Measurements from ENCODE around the gene HNRNPUL1. TPM values are rescaled to one million over a fixed set of nuclear protein-coding genes. Genes with fewer than 3 reads are reported as not detected.
A peak's percentile ranks its signal among the peaks of the same experiment; 100 is the strongest.

HNRNPUL1 gene
- total RNA-seq, 1 experiment from 2014 or later: 158 TPM

GRCh38 chr19:41223431-41224234 is 40.5 kb upstream of the HNRNPUL1 start:
- DNase-seq: peak; percentile 92
- Histone ChIP-seq H3K27ac (ENCODE audit: low read length) (peak overlapping the region; percentile 97), H3K79me2 (ENCODE audit: low read length) (peaks cover 76% of the 10 kb centered on the region), H3K9me2 (replicated peaks; ENCODE audit: low read length) (no peaks in the 10 kb centered on the region), H3F3A (ENCODE audit: low read length, unreplicated experiment) (peaks cover 3% of the 10 kb centered on the region), H3K4me2 (ENCODE audit: low read length) (peak overlapping the region; percentile 86), H3K4me1 (ENCODE audit: insufficient read depth, low read length) (peaks cover 60% of the 10 kb centered on the region), H2AFZ (ENCODE audit: low read length) (no peak overlapping the region), H4K20me1 (ENCODE audit: low read length) (no peaks in the 10 kb centered on the region), H3K4me3 (ENCODE audit: low read length) (peak overlapping the region; percentile 56), H3K9me3 (ENCODE audit: low read length) (no peaks in the 10 kb centered on the region), H3K27me3 (ENCODE audit: low read length) (no peaks in the 10 kb centered on the region), H3K9ac (ENCODE audit: low read length) (peak overlapping the region; percentile 61), H3K36me3 (ENCODE audit: low read depth, low read length) (peaks cover 18% of the 10 kb centered on the region)
- peak; percentile 37 for ATAC-seq
- ChIA-PET CTCF (no interaction called here), POLR2A (ENCODE audit: unreplicated experiment) (no interaction called here)
- no TSS peak for BruUV-seq (replicated peaks)
- TF ChIP-seq EZH2phosphoT487 (IDR thresholded peaks at IDR 0.05; ENCODE audit: borderline replicate concordance, low read length): no peak
- TF ChIP-seq, protein P1, sequence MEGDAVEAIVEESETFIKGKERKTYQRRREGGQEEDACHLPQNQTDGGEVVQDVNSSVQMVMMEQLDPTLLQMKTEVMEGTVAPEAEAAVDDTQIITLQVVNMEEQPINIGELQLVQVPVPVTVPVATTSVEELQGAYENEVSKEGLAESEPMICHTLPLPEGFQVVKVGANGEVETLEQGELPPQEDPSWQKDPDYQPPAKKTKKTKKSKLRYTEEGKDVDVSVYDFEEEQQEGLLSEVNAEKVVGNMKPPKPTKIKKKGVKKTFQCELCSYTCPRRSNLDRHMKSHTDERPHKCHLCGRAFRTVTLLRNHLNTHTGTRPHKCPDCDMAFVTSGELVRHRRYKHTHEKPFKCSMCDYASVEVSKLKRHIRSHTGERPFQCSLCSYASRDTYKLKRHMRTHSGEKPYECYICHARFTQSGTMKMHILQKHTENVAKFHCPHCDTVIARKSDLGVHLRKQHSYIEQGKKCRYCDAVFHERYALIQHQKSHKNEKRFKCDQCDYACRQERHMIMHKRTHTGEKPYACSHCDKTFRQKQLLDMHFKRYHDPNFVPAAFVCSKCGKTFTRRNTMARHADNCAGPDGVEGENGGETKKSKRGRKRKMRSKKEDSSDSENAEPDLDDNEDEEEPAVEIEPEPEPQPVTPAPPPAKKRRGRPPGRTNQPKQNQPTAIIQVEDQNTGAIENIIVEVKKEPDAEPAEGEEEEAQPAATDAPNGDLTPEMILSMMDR (conservative IDR thresholded peaks at IDR 0.05; ENCODE audit: low read depth, low read length): no peak
- no peak for TF ChIP-seq EZH2 (IDR thresholded peaks at IDR 0.05; ENCODE audit: low read length, unreplicated experiment)
- intact Hi-C loops (cut with micrococcal nuclease): loop anchor here (2.0 kb wide), 1 partner anchor 39 kb away; no protein-coding TSS in a partner anchor

DNA sequence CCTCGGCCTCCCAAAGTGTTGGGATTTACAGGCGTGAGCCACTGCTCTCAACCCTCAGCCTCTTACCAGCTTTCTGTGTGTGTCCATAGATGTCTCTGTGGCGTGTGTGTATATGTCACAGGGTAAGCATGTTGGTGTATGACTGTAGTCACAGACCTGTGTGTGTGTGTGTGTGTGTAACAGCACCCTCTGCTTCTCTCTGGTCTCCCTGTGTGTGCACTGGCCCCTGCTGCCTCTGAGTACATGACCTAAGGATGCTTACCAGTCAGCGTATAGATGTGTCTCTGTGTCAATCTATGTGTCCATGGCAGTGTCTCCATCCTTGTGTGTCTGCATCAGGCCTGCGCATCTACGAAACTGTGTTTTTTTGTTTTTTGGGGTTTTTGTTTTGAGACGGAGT is 39.5 kb upstream of the HNRNPUL1 start:
- peaks cover 18% of the 10 kb centered on the region for H3K36me3 ChIP-seq (ENCODE audit: low read depth, low read length)
- ChIA-PET CTCF (no interaction called here), POLR2A (ENCODE audit: unreplicated experiment) (no interaction called here)
- no TSS peak for BruUV-seq (replicated peaks)
- H4K20me1 ChIP-seq (ENCODE audit: low read length): no peaks in the 10 kb centered on the region
- DNase-seq: no peak
- peak overlapping the region; percentile 86 for H3K4me2 ChIP-seq (ENCODE audit: low read length)
- peak overlapping the region; percentile 97 for H3K27ac ChIP-seq (ENCODE audit: low read length)
- H3K9me2 ChIP-seq (replicated peaks; ENCODE audit: low read length): no peaks in the 10 kb centered on the region
- peaks cover 3% of the 10 kb centered on the region for H3F3A ChIP-seq (ENCODE audit: low read length, unreplicated experiment)
- no peak overlapping the region for H3K9ac ChIP-seq (ENCODE audit: low read length)
- no peak overlapping the region for H2AFZ ChIP-seq (ENCODE audit: low read length)
- H3K4me3 ChIP-seq (ENCODE audit: low read length): peak overlapping the region; percentile 56
- no peaks in the 10 kb centered on the region for H3K9me3 ChIP-seq (ENCODE audit: low read length)
- no peaks in the 10 kb centered on the region for H3K27me3 ChIP-seq (ENCODE audit: low read length)
- TF ChIP-seq EZH2phosphoT487 (IDR thresholded peaks at IDR 0.05; ENCODE audit: borderline replicate concordance, low read length): no peak
- TF ChIP-seq, protein P1 (conservative IDR thresholded peaks at IDR 0.05; ENCODE audit: low read depth, low read length): no peak
- no peak for TF ChIP-seq EZH2 (IDR thresholded peaks at IDR 0.05; ENCODE audit: low read length, unreplicated experiment)
- H3K79me2 ChIP-seq (ENCODE audit: low read length): peaks cover 66% of the 10 kb centered on the region
- peaks cover 60% of the 10 kb centered on the region for H3K4me1 ChIP-seq (ENCODE audit: insufficient read depth, low read length)
- intact Hi-C loops (cut with micrococcal nuclease): loop anchor here (2.0 kb wide), 1 partner anchor 38 kb away; no protein-coding TSS in a partner anchor
- no peak for ATAC-seq
